ENCODE data around the gene LEF1. TPM values are rescaled to one million over a fixed set of nuclear protein-coding genes. Genes with fewer than 3 reads are reported as not detected.

LEF1 gene
- polyA plus RNA-seq, 1 donor: 8.5 TPM

- no CpG with 5 or more reads among the region's 3 CpGs for WGBS (ENCODE audit: insufficient coverage, low lambda C conversion rate)
- no peak for DNase-seq
These were observed 34.6 kb upstream of the LEF1 start for GRCh38 chr4:108203377-108203776.

GRCh38 chr4:108201774-108202173 is 33.0 kb upstream of the LEF1 start:
- Histone ChIP-seq H3K4me3 (ENCODE audit: low read length) (no peak overlapping the region), H3K27ac (ENCODE audit: low read length) (no peak overlapping the region), H3K36me3 (ENCODE audit: control insufficient read depth, insufficient read depth, low read length) (no peaks in the 10 kb centered on the region), H3K9me3 (ENCODE audit: control insufficient read depth, low read depth, low read length) (peaks cover 5% of the 10 kb centered on the region), H3K27me3 (ENCODE audit: control insufficient read depth, insufficient read depth, low read length) (no peaks in the 10 kb centered on the region), H3K4me1 (ENCODE audit: control insufficient read depth, insufficient read depth, low read length) (no peaks in the 10 kb centered on the region)
- WGBS (ENCODE audit: insufficient coverage, low lambda C conversion rate): 100% methylated on average over 1 of the region's 2 CpGs
- DNase-seq: no peak

More at GRCh38 chr4:108203377-108203776, 34.6 kb upstream of the LEF1 start:
- no peaks in the 10 kb centered on the region for H3K27me3 ChIP-seq (ENCODE audit: control insufficient read depth, insufficient read depth, low read length)
- H3K4me3 ChIP-seq (ENCODE audit: low read length): no peak overlapping the region
- no peak overlapping the region for H3K27ac ChIP-seq (ENCODE audit: low read length)
- peaks cover 5% of the 10 kb centered on the region for H3K9me3 ChIP-seq (ENCODE audit: control insufficient read depth, low read depth, low read length)
- H3K36me3 ChIP-seq (ENCODE audit: control insufficient read depth, insufficient read depth, low read length): no peaks in the 10 kb centered on the region
- H3K4me1 ChIP-seq (ENCODE audit: control insufficient read depth, insufficient read depth, low read length): no peaks in the 10 kb centered on the region

DNA sequence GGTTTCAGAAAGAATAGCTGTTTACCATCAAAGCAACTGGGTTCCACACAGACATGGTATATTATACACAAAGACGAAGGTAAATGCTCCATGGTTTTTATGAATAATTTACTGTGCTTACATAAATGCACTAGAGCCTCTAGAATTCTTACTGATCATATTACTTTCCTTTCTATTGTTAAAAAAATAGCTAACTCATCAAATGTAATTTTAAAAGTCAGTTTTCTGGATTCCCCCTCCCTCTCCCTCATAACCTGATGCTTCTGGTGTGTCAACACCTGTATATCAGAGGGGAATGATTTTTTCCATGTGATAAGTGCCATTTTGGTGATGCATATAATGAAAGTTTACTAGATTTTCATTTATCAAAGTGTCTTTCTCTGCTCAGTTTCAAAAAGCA is 31.1 kb upstream of the LEF1 start:
- Histone ChIP-seq H3K4me1 (ENCODE audit: control insufficient read depth, insufficient read depth, low read length) (no peaks in the 10 kb centered on the region), H3K36me3 (ENCODE audit: control insufficient read depth, insufficient read depth, low read length) (no peaks in the 10 kb centered on the region), H3K27me3 (ENCODE audit: control insufficient read depth, insufficient read depth, low read length) (no peaks in the 10 kb centered on the region), H3K27ac (ENCODE audit: low read length) (no peak overlapping the region), H3K4me3 (ENCODE audit: low read length) (no peak overlapping the region), H3K9me3 (ENCODE audit: control insufficient read depth, low read depth, low read length) (peaks cover 5% of the 10 kb centered on the region)
- DNase-seq: no peak
- WGBS (ENCODE audit: insufficient coverage, low lambda C conversion rate): no CpG with 5 or more reads among the region's 1 CpG

- no CpG with 5 or more reads among the region's 4 CpGs for WGBS (ENCODE audit: insufficient coverage, low lambda C conversion rate)
These were observed 25.3 kb upstream of the LEF1 start for GRCh38 chr4:108193886-108194672.

GRCh38 chr4:108192935-108193334 is 24.2 kb upstream of the LEF1 start:
- Histone ChIP-seq H3K4me3 (ENCODE audit: low read length) (no peak overlapping the region), H3K4me1 (ENCODE audit: control insufficient read depth, insufficient read depth, low read length) (no peaks in the 10 kb centered on the region), H3K27me3 (ENCODE audit: control insufficient read depth, insufficient read depth, low read length) (peaks cover 5% of the 10 kb centered on the region), H3K27ac (ENCODE audit: low read length) (no peak overlapping the region), H3K9me3 (ENCODE audit: control insufficient read depth, low read depth, low read length) (no peaks in the 10 kb centered on the region), H3K36me3 (ENCODE audit: control insufficient read depth, insufficient read depth, low read length) (no peaks in the 10 kb centered on the region)
- WGBS (ENCODE audit: insufficient coverage, low lambda C conversion rate): no CpG with 5 or more reads among the region's 3 CpGs
- DNase-seq: no peak

More at GRCh38 chr4:108193886-108194672, 25.3 kb upstream of the LEF1 start:
- Histone ChIP-seq H3K27ac (ENCODE audit: low read length) (no peak overlapping the region), H3K4me3 (ENCODE audit: low read length) (no peak overlapping the region), H3K9me3 (ENCODE audit: control insufficient read depth, low read depth, low read length) (no peaks in the 10 kb centered on the region), H3K4me1 (ENCODE audit: control insufficient read depth, insufficient read depth, low read length) (no peaks in the 10 kb centered on the region), H3K36me3 (ENCODE audit: control insufficient read depth, insufficient read depth, low read length) (no peaks in the 10 kb centered on the region), H3K27me3 (ENCODE audit: control insufficient read depth, insufficient read depth, low read length) (peaks cover 5% of the 10 kb centered on the region)
- DNase-seq: no peak

DNA sequence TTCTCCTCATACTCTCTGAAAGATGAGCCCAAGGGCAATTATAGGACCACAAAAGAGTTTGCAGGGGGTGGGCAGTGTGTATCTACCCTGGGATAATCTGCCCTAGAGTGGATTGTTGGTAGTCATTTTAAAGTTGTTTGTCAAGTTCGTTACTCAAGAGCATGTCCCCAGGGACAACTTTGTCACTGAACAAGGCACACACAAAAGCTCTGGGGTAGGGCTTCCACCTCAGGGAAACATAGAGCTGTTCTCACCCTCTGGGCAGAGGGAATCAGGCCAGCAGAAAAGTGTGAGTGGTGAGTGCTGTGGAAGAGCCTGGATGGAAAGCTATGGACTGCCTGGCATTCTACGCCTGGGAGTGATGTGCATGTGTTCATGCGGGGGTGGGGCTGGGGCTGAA is 23.3 kb upstream of the LEF1 start:
- Histone ChIP-seq H3K27me3 (ENCODE audit: control insufficient read depth, insufficient read depth, low read length) (peaks cover 5% of the 10 kb centered on the region), H3K27ac (ENCODE audit: low read length) (no peak overlapping the region), H3K4me3 (ENCODE audit: low read length) (no peak overlapping the region), H3K9me3 (ENCODE audit: control insufficient read depth, low read depth, low read length) (no peaks in the 10 kb centered on the region), H3K4me1 (ENCODE audit: control insufficient read depth, insufficient read depth, low read length) (no peaks in the 10 kb centered on the region), H3K36me3 (ENCODE audit: control insufficient read depth, insufficient read depth, low read length) (no peaks in the 10 kb centered on the region)
- DNase-seq: no peak
- no CpG with 5 or more reads among the region's 3 CpGs for WGBS (ENCODE audit: insufficient coverage, low lambda C conversion rate)

DNA sequence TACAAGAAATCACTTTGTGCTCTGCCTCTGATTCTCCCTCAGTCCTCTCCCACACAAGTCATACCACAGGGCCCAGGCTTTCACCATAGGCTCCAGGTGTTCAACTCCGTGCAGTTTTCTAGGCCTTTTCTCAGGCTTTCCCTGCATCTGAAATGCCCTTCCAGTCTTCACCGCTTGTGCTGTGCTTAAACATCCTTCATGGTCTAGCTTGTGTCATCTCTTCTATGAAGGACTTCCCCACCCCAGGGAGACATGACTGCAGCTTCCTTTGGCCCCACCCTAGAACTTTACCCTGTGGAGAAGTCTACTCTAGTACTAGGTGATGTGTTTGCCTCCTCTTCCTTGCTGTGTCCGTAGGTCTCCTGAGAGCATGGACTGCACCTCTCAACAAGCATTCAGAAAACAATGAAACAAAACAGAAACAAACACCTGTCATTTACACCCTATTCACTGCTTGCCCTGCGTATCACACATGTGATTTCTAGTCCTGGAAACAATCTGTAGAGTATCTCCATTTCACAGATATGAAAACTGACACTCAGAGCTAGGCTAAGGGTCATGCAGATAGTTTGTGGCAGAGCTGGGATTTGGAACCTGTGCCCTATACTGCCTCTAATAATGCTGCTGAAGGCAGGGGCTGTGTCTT is 22.7 kb upstream of the LEF1 start:
- DNase-seq: no peak
- Histone ChIP-seq H3K4me1 (ENCODE audit: control insufficient read depth, insufficient read depth, low read length) (no peaks in the 10 kb centered on the region), H3K27me3 (ENCODE audit: control insufficient read depth, insufficient read depth, low read length) (peaks cover 5% of the 10 kb centered on the region), H3K36me3 (ENCODE audit: control insufficient read depth, insufficient read depth, low read length) (no peaks in the 10 kb centered on the region), H3K27ac (ENCODE audit: low read length) (no peak overlapping the region), H3K4me3 (ENCODE audit: low read length) (no peak overlapping the region), H3K9me3 (ENCODE audit: control insufficient read depth, low read depth, low read length) (no peaks in the 10 kb centered on the region)
- WGBS (ENCODE audit: insufficient coverage, low lambda C conversion rate): no CpG with 5 or more reads among the region's 4 CpGs

DNA sequence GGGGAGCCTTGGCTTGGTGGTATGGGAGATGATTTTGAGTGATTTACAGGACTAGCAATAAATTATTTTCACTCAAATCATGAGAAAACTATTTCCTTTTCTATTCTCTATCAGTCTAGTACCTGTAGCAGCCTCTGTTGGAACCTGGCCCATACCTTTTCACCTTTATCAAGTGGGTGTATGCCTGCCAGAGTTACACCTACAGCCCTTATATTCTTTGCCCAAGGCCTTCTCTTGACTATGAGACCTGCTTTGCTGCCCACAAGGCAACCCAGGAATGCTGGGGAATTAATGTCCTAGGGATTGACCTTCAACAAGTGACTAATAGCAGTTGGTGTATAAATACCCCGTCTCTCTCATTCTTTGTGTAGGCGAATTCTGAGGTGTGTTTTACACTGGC is 20.0 kb upstream of the LEF1 start:
- Histone ChIP-seq H3K27ac (ENCODE audit: low read length) (no peak overlapping the region), H3K9me3 (ENCODE audit: control insufficient read depth, low read depth, low read length) (no peaks in the 10 kb centered on the region), H3K4me3 (ENCODE audit: low read length) (no peak overlapping the region), H3K36me3 (ENCODE audit: control insufficient read depth, insufficient read depth, low read length) (no peaks in the 10 kb centered on the region), H3K27me3 (ENCODE audit: control insufficient read depth, insufficient read depth, low read length) (peaks cover 5% of the 10 kb centered on the region), H3K4me1 (ENCODE audit: control insufficient read depth, insufficient read depth, low read length) (no peaks in the 10 kb centered on the region)
- WGBS (ENCODE audit: insufficient coverage, low lambda C conversion rate): 60% methylated on average over 1 of the region's 2 CpGs
- DNase-seq: no peak

DNA sequence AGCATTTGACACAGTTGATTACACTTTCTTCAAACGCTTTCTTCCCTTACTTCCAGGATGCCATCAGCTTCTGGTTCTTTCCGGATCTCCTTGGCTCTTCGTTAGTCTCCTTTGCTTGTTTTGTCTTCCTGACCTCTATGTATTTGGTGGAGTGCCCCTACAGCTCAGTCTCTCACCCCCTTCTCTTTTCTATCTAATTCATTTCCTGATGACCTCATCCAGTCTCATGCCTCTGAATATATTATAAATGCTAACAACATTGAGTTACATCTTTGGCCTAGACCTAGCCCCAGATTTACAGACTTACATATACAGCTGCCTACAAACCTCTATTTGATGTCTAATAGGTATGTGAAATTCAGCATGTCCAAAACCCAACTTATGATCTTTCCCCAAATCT is 16.5 kb upstream of the LEF1 start:
- Histone ChIP-seq H3K27ac (ENCODE audit: low read length) (no peak overlapping the region), H3K4me1 (ENCODE audit: control insufficient read depth, insufficient read depth, low read length) (no peaks in the 10 kb centered on the region), H3K36me3 (ENCODE audit: control insufficient read depth, insufficient read depth, low read length) (no peaks in the 10 kb centered on the region), H3K9me3 (ENCODE audit: control insufficient read depth, low read depth, low read length) (no peaks in the 10 kb centered on the region), H3K27me3 (ENCODE audit: control insufficient read depth, insufficient read depth, low read length) (no peaks in the 10 kb centered on the region), H3K4me3 (ENCODE audit: low read length) (no peak overlapping the region)
- 94% methylated on average over 3 of the region's 3 CpGs for WGBS (ENCODE audit: insufficient coverage, low lambda C conversion rate)
- DNase-seq: no peak

GRCh38 chr4:108184453-108185049 is 15.8 kb upstream of the LEF1 start:
- WGBS (ENCODE audit: insufficient coverage, low lambda C conversion rate): 88% methylated on average over 1 of the region's 1 CpG
- H3K36me3 ChIP-seq (ENCODE audit: control insufficient read depth, insufficient read depth, low read length): no peaks in the 10 kb centered on the region

More at GRCh38 chr4:108184453-108185049, 15.8 kb upstream of the LEF1 start:
- Histone ChIP-seq H3K27me3 (ENCODE audit: control insufficient read depth, insufficient read depth, low read length) (no peaks in the 10 kb centered on the region), H3K9me3 (ENCODE audit: control insufficient read depth, low read depth, low read length) (no peaks in the 10 kb centered on the region), H3K4me1 (ENCODE audit: control insufficient read depth, insufficient read depth, low read length) (no peaks in the 10 kb centered on the region), H3K27ac (ENCODE audit: low read length) (no peak overlapping the region), H3K4me3 (ENCODE audit: low read length) (no peak overlapping the region)
- no peak for DNase-seq

Measured in large intestine (tissue), 3 donors.